ACC112 (cell line): ENCODE results near the gene THAP7.
"Not testable (repeated sequence)": the region's sequence is repeated elsewhere in the genome, so short reads cannot be mapped to it uniquely, and the experiment has no call there.

Experiments
- H2AFZ ChIP-seq: fragments of 200-600 bp; sonication (generic); one replicate; pipeline ENCODE4 v1.6.0; 2017; ENCODE audit warnings: antibody characterized with exemption, low read length; ENCODE audit not compliant: unreplicated experiment
- H3K27ac ChIP-seq: fragments of 200-600 bp; sonication (generic); 2 replicates; pipeline ENCODE4 v1.5.1; 2014; ENCODE audit warnings: low read depth, mild to moderate bottlenecking, antibody characterized with exemption, low read length, moderate library complexity
- H3K27me3 ChIP-seq: fragments of 200-600 bp; sonication (generic); 2 replicates; pipeline ENCODE4 v1.6.1; 2014; ENCODE audit warnings: mild to moderate bottlenecking, antibody characterized with exemption, low read length, moderate library complexity, mixed read lengths; ENCODE audit not compliant: insufficient read depth
- H3K36me3 ChIP-seq: fragments of 200-600 bp; sonication (generic); 2 replicates; pipeline ENCODE4 v1.6.1; 2016; ENCODE audit warnings: mild to moderate bottlenecking, antibody characterized with exemption, low read length, moderate library complexity, mixed read lengths; ENCODE audit not compliant: insufficient read depth
- H3K4me1 ChIP-seq: fragments of 200-600 bp; sonication (generic); one replicate; pipeline ENCODE4 v1.6.1; 2016; ENCODE audit warnings: low read length, mixed read lengths; ENCODE audit not compliant: insufficient read depth, unreplicated experiment, control insufficient read depth
- H3K4me3 ChIP-seq: fragments of 200-600 bp; sonication (generic); 2 replicates; pipeline ENCODE4 v1.5.1; 2014; ENCODE audit warnings: mild to moderate bottlenecking, low read depth, low read length
- H3K79me2 ChIP-seq: fragments of 200-600 bp; sonication (generic); one replicate; pipeline ENCODE4 v1.6.0; 2016; ENCODE audit warnings: low read length; ENCODE audit not compliant: control insufficient read depth, unreplicated experiment, insufficient read depth

The THAP7 gene

GRCh38 chr22:21042978-21043859 lies 41.3 kb upstream of the THAP7 start:
- Histone ChIP-seq H3K36me3 (no peaks in the 10 kb centered on the region), H3K27me3 (no peaks in the 10 kb centered on the region), H3K4me3 (no peak overlapping the region), H2AFZ (no peak overlapping the region), H3K4me1 (peaks cover 26% of the 10 kb centered on the region), H3K27ac (no peak overlapping the region), H3K79me2 (no peaks in the 10 kb centered on the region)

GRCh38 chr22:21041937-21042336 lies 40.0 kb upstream of the THAP7 start:
- H3K27ac ChIP-seq = no peak overlapping the region
- H3K36me3 ChIP-seq = no peaks in the 10 kb centered on the region
- H3K27me3 ChIP-seq = no peaks in the 10 kb centered on the region
- H3K79me2 ChIP-seq = no peaks in the 10 kb centered on the region
- H2AFZ ChIP-seq = no peak overlapping the region
- peaks cover 34% of the 10 kb centered on the region for H3K4me1 ChIP-seq
- no peak overlapping the region for H3K4me3 ChIP-seq

GRCh38 chr22:21039158-21039557 lies 37.2 kb upstream of the THAP7 start:
- H3K36me3 ChIP-seq, H3K79me2 ChIP-seq, H3K27me3 ChIP-seq, H3K27ac ChIP-seq, H2AFZ ChIP-seq, H3K4me3 ChIP-seq: not testable (repeated sequence)
- peaks cover 25% of the 10 kb centered on the region for H3K4me1 ChIP-seq

- Histone ChIP-seq H3K4me1 (peaks cover 23% of the 10 kb centered on the region), H3K4me3 (no peak overlapping the region), H3K27ac (peak overlapping the region; percentile 67), H3K79me2 (no peaks in the 10 kb centered on the region), H3K27me3 (no peaks in the 10 kb centered on the region), H3K36me3 (no peaks in the 10 kb centered on the region), H2AFZ (peak overlapping the region; percentile 48)
Measured at GRCh38 chr22:21038405-21038804, 36.5 kb upstream of the THAP7 start.

GRCh38 chr22:21034989-21035388 lies 33.1 kb upstream of the THAP7 start:
- peaks cover 12% of the 10 kb centered on the region for H3K4me1 ChIP-seq
- H3K27ac ChIP-seq = no peak overlapping the region
- H3K79me2 ChIP-seq = no peaks in the 10 kb centered on the region
- no peaks in the 10 kb centered on the region for H3K36me3 ChIP-seq
- H3K27me3 ChIP-seq = no peaks in the 10 kb centered on the region; the same call in 1 of the 2 replicates
- H3K4me3 ChIP-seq = no peak overlapping the region
- H2AFZ ChIP-seq = no peak overlapping the region

GRCh38 chr22:21033895-21034294 lies 32.0 kb upstream of the THAP7 start:
- H2AFZ ChIP-seq = no peak overlapping the region
- no peaks in the 10 kb centered on the region for H3K36me3 ChIP-seq
- no peak overlapping the region for H3K27ac ChIP-seq

GRCh38 chr22:21032868-21033688 lies 31.2 kb upstream of the THAP7 start:
- Histone ChIP-seq H3K4me3 (no peak overlapping the region), H3K79me2 (no peaks in the 10 kb centered on the region), H3K36me3 (no peaks in the 10 kb centered on the region), H3K27ac (no peak overlapping the region), H3K27me3 (no peaks in the 10 kb centered on the region; the same call in 1 of the 2 replicates), H2AFZ (no peak overlapping the region), H3K4me1 (peaks cover 7% of the 10 kb centered on the region)

More at GRCh38 chr22:21033895-21034294, 32.0 kb upstream of the THAP7 start:
- Histone ChIP-seq H3K79me2 (no peaks in the 10 kb centered on the region), H3K27me3 (no peaks in the 10 kb centered on the region; the same call in 1 of the 2 replicates), H3K4me1 (peaks cover 12% of the 10 kb centered on the region), H3K4me3 (no peak overlapping the region)

GRCh38 chr22:21032037-21032867 lies 30.3 kb upstream of the THAP7 start, which contains the start of gene SLC7A4:
SLC7A4 (minus strand) TSS chr22:21032561; CDS start chr22:21031812, 749 bp downstream.
- Histone ChIP-seq H3K4me1 (peaks cover under 1% of the 10 kb centered on the region), H2AFZ (no peak within 1 kb of the TSS), H3K27ac (no peak within 1 kb of the TSS), H3K27me3 (no peaks in the 10 kb centered on the region; the same call in 1 of the 2 replicates), H3K36me3 (no peaks in the 10 kb centered on the region), H3K4me3 (no peak within 1 kb of the TSS), H3K79me2 (no peaks in the 10 kb centered on the region)

GRCh38 chr22:21031545-21032036 lies 29.7 kb upstream of the THAP7 start:
- Histone ChIP-seq H2AFZ (no peak overlapping the region), H3K4me3 (no peak overlapping the region), H3K4me1 (no peaks in the 10 kb centered on the region), H3K36me3 (no peaks in the 10 kb centered on the region), H3K79me2 (no peaks in the 10 kb centered on the region), H3K27me3 (no peaks in the 10 kb centered on the region; the same call in 1 of the 2 replicates), H3K27ac (no peak overlapping the region)
